ENCODE data around the gene SLC17A1.
"Not testable (repeated sequence)": the region's sequence is repeated elsewhere in the genome, so short reads cannot be mapped to it uniquely, and the experiment has no call there.

Gene SLC17A1

GRCh38 chr6:25755483-25755882 is 76.4 kb downstream of the SLC17A1 start:
- no peak for DNase-seq

GRCh38 chr6:25754535-25754934 is 77.3 kb downstream of the SLC17A1 start, which contains the start of gene SLC17A4:
SLC17A4 (plus strand) TSS chr6:25754742; CDS start chr6:25761963, 7,221 bp downstream.
- DNase-seq = no peak

- DNase-seq = no peak
These were observed 78.8 kb downstream of the SLC17A1 start for GRCh38 chr6:25753079-25753478.

GRCh38 chr6:25750906-25751305 is 80.9 kb downstream of the SLC17A1 start:
- DNase-seq = no peak

GRCh38 chr6:25749837-25750236 is 82.0 kb downstream of the SLC17A1 start:
- peak; percentile 88 for DNase-seq

- DNase-seq = not testable (repeated sequence)
These were observed 83.0 kb downstream of the SLC17A1 start for GRCh38 chr6:25748601-25749517.

- DNase-seq = no peak
These were observed 83.8 kb downstream of the SLC17A1 start for GRCh38 chr6:25748049-25748448.

GRCh38 chr6:25747477-25747876 is 84.4 kb downstream of the SLC17A1 start:
- peak; percentile 50 for DNase-seq

- DNase-seq = no peak
These were observed 84.9 kb downstream of the SLC17A1 start for GRCh38 chr6:25746968-25747367.

GRCh38 chr6:25745836-25746235 is 86.0 kb downstream of the SLC17A1 start:
- DNase-seq = no peak

GRCh38 chr6:25743868-25744267 is 88.0 kb downstream of the SLC17A1 start:
- no peak for DNase-seq

GRCh38 chr6:25735261-25735660 is 96.6 kb downstream of the SLC17A1 start:
- no peak for DNase-seq

Data from MV-4-11 (cell line).